Muscle of arm (tissue), 12 donors: ENCODE data around the gene PBX2. TPM values are rescaled to one million over a fixed set of nuclear protein-coding genes. Genes with fewer than 3 reads are reported as not detected.
A peak's percentile ranks its signal among the peaks of the same experiment; 100 is the strongest.
"Not testable (repeated sequence)": the region's sequence is repeated elsewhere in the genome, so short reads cannot be mapped to it uniquely, and the experiment has no call there.

Experiments
- DNase-seq: peaks from one replicate; pipeline ENCODE4 v3.0.0-alpha.2; 2013
- polyA plus RNA-seq, 12 donors: library from polyadenylated mRNA; unstranded; fragments of 120-200 nt; gene quantifications; one replicate each; pipeline ENCODE4 v1.2.1, GENCODE V29; 2013; ENCODE audit not compliant: insufficient read length in 12 of 12

PBX2 gene
- polyA plus RNA-seq, 12 donors: 93.3 to 186 (median 113) TPM

DNA sequence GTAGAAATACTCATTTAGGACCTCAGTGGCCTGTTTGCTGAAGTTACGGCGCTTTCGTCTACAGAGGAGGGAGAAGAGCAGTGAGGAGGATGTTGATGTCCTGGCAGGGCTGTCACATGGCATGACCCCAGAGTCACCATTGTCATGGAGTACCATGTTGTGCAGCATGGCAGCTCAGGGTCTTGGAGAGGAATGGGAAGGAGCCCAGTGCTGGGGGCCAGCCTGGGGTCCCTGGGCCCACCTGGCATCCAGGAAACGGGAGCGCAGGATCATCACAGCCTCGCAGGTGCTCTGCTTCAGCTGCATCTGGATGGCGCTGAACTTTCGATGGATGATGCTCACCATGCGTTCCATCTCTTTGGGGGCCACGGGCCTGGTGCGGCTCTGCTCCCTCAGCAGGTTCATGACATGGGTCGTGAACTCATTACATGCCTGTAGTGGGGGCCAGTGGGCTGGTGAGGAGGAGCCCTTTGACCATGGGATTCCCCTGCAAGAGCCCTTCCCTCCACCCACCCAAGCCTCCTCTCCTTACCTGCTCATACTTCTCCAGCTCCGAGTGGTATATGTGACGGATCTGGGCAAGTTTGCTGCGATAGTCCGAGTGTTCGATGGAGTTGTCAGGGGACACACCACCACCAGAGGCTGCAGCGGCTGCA is 2.1 kb downstream of the PBX2 start:
- DNase-seq: not testable (repeated sequence)

DNA sequence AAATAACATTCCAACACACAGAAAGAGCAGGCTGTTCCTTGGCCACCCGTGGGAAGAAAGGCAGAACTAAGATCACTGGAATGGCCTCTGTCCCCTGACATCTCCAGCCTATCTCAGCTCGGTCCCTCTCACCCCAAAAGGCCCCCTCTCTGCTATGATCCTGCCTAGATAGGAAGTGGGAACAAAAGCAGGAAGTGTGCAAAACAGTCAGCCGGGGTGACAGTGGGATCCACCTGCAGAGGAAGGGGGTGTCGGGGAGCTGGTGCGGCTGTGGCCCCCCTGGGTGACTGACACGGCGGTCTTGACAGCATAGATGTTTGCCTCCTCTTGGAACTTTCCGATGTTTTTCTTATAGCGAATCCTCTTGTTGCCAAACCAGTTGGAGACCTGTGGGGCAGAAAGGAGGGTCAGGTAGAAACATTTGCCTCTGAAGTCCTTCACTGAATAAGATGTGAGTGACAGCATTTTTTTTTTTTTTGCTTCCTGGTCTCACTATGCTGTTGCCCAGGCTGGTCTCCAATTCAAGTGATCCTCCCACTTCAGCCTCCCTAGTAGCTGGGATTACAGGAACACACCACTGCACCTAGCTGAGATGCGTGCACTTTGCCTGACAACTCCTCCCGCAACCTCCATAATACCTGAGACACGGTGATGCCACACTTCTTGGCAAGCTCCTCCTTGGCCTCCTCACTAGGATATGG is 2.8 kb downstream of the PBX2 start:
- no peak for DNase-seq

- not testable (repeated sequence) for DNase-seq
Observed at GRCh38 chr6:32186151-32186840, 3.7 kb downstream of the PBX2 start.

DNA sequence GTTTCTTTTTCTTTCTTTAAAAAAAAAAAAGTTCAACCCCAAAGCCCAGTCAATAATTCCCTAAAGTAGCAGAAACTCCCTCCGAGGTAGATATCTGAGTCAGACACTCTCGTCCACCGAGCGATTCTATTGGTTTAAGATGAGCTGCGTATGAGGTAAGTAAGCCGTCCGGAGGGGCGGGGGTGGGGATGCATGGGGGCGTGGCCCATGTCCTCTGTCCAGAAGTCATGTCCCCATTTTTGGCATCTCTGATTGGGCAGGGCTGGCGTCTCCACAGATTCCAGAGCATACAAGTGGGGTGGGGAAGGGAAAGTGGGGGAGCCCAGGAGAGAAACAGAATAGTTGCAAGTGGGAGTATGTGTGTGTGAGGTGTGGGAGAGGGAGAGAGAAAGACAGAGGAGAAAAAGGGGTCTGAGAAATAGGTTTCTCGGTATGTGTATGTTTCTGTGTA is 4.3 kb downstream of the PBX2 start:
- peak; percentile 59 for DNase-seq

DNA sequence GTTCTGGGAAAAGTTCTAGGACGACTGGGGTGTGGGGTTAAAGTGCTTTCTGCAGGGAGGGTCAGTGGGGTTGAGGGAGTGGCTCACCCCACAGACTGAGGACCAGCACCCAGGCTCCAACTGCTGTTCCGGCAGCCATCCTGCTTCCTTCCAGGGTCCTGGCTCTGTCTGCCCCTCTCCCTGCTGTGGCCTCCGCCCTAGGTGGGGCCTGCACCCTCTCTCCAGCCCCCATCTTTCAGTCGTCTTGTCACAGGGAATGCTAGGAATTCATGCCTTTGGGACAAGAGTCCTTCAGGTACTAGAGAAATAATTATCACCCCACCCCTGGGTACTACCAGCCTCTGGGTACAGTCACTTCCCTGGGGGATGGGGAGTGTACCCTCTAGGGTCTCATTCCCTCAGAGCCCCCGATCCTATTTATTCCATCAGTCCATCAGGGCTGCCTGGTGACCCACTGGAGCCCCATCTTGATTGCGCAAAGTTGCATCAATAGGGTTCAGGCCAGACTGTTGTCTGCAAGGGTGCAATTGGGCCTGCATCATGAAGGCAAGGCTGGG is 5.8 kb downstream of the PBX2 start, which contains the start of gene AGER:
TSS of gene AGER (minus strand) at position 170 of the 557 bp plus-strand sequence. CDS start at position 139, 31 bp downstream.
- no peak for DNase-seq

- no peak for DNase-seq
Observed at GRCh38 chr6:32183483-32184083, 6.4 kb downstream of the PBX2 start.

DNA sequence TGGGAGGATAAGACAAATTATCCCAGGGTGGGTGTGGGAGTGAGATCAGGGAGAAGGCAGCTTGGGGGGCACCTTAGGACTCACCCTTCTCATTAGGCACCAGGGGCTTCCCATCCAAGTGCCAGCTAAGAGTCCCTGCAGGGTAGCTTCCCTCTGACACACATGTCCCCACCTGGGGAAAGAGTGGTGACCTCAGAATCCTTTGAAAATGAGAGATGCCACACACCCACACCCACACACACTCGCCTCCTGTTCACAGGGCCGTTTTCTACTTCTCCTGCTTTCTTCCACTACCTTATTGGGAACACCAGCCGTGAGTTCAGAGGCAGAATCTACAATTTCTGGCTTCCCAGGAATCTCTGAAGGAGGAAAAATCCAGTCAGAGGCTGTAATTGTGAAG is 7.0 kb downstream of the PBX2 start:
- no peak for DNase-seq

GRCh38 chr6:32182555-32182981 is 7.4 kb downstream of the PBX2 start:
- DNase-seq: no peak

DNA sequence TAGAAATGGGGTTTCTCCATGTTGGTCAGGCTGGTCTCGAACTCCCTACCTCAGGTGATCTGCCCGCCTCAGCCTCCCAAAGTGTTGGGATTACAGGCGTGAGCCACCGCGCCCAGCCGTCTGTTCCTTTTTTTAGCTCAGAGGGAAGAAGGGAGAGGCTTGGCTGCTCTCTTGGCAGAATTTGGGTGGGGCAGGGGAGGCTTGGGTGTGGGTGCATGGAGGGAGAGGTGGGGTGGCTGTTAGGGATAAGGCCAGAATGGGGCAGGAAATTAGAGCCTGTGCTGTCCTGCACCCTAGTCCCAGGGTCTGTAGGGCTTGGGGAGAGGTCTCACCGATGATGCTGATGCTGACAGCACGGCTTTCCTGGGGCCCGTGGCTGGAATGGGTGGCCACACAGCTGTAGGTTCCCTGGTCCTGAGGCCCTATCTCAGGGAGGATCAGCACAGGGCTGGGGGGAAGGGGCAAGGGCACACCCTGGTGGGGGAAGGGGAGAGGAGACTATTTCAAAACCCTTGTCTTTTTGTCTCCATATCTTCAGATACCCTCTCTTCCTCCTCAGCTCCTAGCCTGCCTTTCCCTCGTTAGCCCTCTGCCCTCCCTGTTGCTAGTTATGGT is 8.0 kb downstream of the PBX2 start:
- DNase-seq: no peak

DNA sequence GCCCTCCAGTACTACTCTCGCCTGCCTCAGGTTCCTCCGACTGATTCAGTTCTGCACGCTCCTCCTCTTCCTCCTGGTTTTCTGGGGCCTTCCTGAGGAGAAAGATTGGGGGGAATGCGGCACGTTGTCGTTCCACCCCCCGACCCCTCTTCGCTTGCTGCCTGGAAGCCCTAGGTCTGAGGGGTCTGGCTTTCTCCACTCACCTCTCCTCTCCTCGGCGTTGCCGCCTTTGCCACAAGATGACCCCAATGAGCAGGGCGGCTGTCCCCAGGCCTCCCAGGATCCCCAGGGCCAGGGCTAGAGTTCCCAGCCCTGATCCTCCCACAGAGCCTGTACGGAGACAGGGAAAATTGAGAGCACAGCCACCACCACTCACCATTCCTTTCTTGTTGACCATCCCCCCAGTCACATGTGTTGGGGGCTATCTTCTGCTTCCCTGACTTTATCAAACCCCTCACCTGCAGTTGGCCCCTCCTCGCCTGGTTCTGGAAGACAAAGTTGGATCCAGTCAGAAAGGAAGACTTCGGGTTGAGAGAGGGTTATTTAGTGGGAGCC is 8.8 kb downstream of the PBX2 start:
- no peak for DNase-seq

- no peak for DNase-seq
Observed at GRCh38 chr6:32179766-32180405, 10.1 kb downstream of the PBX2 start.

- no peak for DNase-seq
Observed at GRCh38 chr6:32178547-32179440, 11.2 kb downstream of the PBX2 start.

GRCh38 chr6:32177788-32178546 is 12.0 kb downstream of the PBX2 start, which contains the start of gene RNF5:
Gene RNF5 (plus strand): TSS chr6:32178405. CDS start chr6:32178512, 107 bp downstream.
- DNase-seq: peak; percentile 99

DNA sequence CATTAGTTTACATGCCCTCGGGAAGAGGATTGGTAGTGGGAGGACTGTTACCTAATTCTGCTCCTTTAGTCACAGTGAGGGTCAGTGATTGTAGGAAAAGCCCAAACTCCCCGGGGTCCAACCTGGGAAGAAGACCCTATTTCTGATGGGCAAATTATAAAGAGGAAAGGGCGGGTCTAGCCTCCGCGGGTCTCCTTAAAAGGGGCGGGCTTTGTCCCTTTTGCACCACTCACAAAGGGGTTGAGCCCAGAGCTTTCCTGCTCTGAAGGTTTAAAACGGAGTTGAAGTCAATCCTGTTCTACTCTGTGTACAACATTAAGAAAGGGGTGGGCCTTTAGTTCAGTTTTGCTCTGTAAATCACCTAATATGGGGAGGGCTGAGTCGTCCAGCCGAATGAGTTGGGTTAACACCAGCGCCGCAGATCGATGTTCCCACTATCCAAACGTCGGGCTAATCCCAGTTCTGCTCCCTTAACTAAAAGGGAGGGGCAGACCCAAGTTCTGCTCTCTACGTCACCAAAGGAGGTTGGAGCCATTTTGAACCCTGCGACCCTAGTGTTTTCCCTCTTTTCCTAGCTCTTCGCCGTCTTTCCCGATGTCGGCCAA is 12.7 kb downstream of the PBX2 start:
- no peak for DNase-seq

DNA sequence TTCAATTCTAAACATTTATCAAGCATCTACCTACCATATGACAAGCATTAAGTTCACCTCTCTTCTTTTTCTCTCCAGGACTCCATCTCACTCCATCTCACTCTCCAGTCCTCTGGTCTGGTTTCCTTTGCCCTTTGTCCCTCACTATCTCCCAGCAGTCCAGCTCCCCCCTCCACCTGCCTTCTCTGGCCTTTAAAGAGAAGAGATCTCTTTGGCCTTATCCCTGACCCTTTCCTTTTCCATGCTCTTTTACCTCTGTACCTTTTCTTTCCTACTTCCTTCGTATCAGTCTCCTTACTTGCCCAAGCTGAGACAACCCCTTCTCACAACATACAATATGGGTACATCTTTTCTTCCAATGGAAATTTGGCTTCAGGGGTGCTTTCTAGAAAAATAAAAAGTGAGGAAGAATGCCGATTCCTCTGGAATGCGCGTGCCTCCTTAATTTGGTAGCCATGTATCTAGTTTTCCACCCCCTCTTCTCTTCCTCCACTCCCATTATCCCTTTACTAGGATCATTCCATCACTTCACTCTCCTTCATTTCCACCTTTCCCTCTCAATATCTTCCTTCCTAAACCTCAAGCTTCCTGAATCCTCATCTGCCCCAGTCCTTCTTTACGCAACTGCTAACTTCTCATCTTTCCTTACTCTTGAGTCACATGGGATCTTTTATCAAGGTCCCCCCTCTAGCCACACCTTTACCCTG is 13.4 kb downstream of the PBX2 start:
- no peak for DNase-seq

GRCh38 chr6:32175711-32176475 is 14.1 kb downstream of the PBX2 start, which contains the start of gene AGPAT1:
Gene AGPAT1 (minus strand): TSS chr6:32176084. CDS start chr6:32171496, 4,588 bp downstream.
- peak; percentile 98 for DNase-seq

DNA sequence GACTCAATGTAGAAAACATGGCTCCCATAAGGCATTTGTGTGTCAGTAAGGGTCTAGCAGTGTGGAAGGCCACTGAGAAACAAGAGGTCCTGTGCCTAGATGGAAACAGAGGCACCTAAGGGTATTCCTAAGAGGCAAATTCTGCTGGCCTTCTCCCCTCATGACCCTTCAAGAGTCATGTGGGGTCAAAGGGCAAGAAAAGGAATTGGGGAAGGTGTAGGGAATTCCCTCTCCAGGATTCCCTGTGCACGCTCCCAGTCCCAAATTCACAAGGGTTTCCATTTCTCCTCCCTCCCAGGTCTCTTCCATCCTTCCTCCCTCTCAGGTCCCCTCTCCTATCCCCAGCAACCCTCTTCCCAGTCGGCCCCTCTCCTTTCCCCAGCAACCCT is 14.7 kb downstream of the PBX2 start:
- no peak for DNase-seq
